C4-2B (cell line): ENCODE results near the gene PTPN21.

ENCODE experiments used
- H3K27ac ChIP-seq: fragments of 450-650 bp; 2 replicates; pipeline ENCODE4 v1.5.1; 2017
- ZFX ChIP-seq: fragments of 450-650 bp; IDR thresholded peaks from 2 replicates; pipeline ENCODE4 v1.6.1; 2017
- TF ChIP-seq, protein P1 (sequence below): fragments of 450-650 bp; conservative IDR thresholded peaks from 2 replicates; pipeline ENCODE4 v1.5.1; 2017; ENCODE audit warnings: mild to moderate bottlenecking

The PTPN21 gene

DNA sequence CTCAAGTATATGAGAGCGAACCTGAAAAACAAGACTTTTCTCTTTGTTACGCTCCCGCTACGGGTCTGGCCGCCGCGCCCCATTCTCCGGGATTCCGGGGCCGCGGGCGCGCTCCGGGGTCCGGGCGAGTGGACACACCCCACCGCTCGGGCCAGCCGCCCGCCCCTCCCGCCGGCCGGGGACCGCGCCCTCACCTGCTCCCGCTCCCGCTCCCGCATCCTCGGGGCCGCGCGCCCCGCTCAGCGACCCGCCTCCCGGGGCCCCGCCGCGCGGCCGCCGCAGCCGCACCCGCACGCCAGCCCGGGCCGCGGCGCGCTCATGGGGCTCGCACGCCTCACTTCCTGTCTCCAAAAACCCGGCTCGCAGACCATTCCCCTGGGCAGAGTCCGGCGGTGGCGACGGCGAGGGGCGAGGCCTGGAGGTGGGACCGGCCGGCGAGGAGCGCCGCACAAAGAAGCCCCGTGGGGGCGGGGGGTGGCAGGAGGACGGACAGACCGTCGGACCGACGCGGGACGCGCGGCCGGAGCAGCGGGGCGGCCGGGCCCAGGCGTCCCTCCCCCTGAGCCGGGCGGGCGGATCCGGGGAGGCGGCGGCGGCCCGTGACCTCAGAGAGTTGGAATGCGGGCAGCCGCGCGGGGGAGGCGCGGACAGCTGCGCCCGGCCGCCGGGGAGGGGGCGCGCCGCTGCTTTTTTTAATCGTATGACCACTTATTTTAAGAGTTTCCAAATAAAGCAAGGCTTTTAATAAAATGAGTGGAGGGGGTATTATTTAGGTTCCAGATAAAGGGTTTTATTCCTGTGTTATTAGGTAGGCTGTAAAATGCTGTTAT, at the start of gene PTPN21:
Gene PTPN21, minus strand, starts transcription at position 551 of the 830 bp plus-strand sequence. CDS start 4,590 bp downstream, outside the sequence.
- TF ChIP-seq, protein P1, sequence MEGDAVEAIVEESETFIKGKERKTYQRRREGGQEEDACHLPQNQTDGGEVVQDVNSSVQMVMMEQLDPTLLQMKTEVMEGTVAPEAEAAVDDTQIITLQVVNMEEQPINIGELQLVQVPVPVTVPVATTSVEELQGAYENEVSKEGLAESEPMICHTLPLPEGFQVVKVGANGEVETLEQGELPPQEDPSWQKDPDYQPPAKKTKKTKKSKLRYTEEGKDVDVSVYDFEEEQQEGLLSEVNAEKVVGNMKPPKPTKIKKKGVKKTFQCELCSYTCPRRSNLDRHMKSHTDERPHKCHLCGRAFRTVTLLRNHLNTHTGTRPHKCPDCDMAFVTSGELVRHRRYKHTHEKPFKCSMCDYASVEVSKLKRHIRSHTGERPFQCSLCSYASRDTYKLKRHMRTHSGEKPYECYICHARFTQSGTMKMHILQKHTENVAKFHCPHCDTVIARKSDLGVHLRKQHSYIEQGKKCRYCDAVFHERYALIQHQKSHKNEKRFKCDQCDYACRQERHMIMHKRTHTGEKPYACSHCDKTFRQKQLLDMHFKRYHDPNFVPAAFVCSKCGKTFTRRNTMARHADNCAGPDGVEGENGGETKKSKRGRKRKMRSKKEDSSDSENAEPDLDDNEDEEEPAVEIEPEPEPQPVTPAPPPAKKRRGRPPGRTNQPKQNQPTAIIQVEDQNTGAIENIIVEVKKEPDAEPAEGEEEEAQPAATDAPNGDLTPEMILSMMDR = no peak
- peak; percentile 53; the same call in 1 of the 2 replicates for TF ChIP-seq ZFX
- H3K27ac ChIP-seq = peak within 1 kb of the TSS; percentile 65

DNA sequence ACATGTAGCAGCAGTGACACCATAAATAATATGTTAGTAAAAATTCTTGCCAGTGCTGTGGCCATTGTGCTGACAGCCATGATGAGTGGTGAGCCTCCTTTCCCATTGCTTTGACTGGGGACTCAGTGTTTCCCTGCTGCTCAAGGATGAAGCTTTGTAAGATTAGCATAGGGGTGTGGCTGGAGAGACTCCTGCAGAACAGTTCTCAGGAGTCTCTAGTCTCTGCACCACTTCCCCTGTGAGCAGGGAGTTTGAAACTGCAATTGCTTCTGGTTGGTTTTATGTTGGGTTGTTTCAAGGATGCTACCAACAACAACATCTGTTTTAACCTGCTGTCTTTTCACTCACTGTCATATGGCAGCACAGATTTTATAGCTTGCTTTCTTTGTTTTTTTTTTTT, 49.4 kb upstream of the PTPN21 start:
- no peak for TF ChIP-seq ZFX
- TF ChIP-seq, protein P1 = no peak

GRCh38 chr14:88599761-88600439, 45.1 kb upstream of the PTPN21 start:
- no peak overlapping the region for H3K27ac ChIP-seq
- TF ChIP-seq ZFX = no peak
- TF ChIP-seq, protein P1 = no peak

More for the DNA sequence above, 49.4 kb upstream of the PTPN21 start:
- no peak overlapping the region for H3K27ac ChIP-seq

DNA sequence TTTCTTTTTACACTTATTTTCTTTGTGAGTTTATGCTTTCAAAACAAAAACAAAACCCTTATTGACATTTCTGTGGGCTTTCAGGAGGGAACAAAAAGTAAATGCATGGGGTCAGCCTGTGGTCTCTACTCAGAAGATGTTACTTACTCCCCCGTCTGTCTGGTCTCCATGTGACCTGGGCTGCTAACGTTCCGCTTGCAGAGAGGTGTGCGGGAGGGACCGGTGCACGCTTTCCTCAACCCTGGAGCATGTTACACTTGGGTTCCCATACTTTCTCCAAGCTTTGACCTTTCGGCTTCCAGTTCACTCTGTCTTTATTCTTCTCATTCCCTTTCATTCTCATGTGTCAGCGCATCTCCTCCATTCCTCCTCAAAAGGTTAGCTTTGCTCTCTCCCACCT, 44.5 kb upstream of the PTPN21 start:
- H3K27ac ChIP-seq = no peak overlapping the region
- TF ChIP-seq, protein P1 = no peak
- no peak for TF ChIP-seq ZFX

GRCh38 chr14:88598097-88598675, 43.4 kb upstream of the PTPN21 start:
- no peak for TF ChIP-seq ZFX
- TF ChIP-seq, protein P1 = no peak
- H3K27ac ChIP-seq = no peak overlapping the region

DNA sequence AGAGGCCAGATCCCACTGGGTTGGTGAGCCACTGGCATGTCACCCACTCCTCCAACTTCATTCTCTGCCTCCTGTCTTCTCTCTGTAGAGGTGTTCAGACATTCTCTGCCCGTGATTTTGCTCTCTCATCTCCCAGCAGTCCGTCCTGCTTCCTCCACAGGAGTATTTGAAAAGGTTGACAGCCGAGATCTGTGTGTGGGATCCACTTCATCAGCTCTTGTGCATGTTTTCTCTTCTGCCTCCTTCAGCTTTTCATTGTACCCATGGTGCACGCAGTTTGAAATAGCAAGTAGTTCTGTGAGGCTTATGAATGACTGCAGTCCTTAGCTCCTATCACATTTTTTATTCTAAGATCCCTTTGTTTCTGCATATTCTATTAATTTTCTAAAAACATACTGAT, 42.8 kb upstream of the PTPN21 start:
- TF ChIP-seq, protein P1 = no peak
- H3K27ac ChIP-seq = no peak overlapping the region

GRCh38 chr14:88597038-88597437, 42.2 kb upstream of the PTPN21 start:
- TF ChIP-seq ZFX = no peak
- TF ChIP-seq, protein P1 = no peak
- no peak overlapping the region for H3K27ac ChIP-seq
